IPS DF 4.7 (cell line): ENCODE data around the gene TBR1.

Experiments used
- DNase-seq: peaks from one replicate; pipeline ENCODE4 v3.0.0-alpha.2; 2013; ENCODE audit warnings: low spot score; ENCODE audit errors: extremely low read depth

TBR1 gene

DNA sequence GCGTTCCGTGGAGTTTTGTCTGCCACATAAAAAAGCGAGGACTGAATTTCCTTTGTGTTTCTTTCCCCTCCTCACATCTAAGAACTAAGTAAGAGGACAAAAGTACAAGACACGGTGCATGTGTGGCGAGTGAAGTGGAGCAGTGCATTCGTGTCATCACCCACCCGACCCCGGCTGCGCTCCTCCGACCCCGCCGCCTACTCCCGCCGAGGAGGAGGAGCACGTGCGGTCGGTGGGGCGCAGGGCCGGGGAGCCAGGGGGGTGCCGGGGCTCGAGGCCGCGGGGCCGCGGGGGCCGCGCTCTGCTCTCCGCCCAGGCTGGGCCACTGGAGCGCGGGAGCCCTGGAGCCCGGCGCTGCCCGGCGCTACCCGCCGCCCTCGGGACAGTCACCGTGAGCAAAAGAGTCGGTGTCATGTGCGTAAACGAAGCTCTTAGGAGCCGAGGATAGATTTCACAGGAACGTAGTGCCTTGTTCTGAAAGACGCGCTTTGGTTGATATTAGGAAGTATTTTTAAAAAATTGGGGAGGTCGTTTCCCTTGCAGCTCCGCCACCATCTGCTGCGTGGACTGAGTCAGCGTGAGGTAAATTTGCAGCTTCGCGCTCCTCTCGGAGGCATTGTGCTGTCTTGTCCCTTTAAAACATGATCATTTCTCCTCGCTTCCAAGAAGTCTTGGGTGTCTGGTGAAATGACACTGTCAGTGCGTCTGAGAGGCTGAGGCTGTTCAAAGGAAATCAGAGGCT lies 11.0 kb downstream of the TBR1 start:
- no peak for DNase-seq

DNA sequence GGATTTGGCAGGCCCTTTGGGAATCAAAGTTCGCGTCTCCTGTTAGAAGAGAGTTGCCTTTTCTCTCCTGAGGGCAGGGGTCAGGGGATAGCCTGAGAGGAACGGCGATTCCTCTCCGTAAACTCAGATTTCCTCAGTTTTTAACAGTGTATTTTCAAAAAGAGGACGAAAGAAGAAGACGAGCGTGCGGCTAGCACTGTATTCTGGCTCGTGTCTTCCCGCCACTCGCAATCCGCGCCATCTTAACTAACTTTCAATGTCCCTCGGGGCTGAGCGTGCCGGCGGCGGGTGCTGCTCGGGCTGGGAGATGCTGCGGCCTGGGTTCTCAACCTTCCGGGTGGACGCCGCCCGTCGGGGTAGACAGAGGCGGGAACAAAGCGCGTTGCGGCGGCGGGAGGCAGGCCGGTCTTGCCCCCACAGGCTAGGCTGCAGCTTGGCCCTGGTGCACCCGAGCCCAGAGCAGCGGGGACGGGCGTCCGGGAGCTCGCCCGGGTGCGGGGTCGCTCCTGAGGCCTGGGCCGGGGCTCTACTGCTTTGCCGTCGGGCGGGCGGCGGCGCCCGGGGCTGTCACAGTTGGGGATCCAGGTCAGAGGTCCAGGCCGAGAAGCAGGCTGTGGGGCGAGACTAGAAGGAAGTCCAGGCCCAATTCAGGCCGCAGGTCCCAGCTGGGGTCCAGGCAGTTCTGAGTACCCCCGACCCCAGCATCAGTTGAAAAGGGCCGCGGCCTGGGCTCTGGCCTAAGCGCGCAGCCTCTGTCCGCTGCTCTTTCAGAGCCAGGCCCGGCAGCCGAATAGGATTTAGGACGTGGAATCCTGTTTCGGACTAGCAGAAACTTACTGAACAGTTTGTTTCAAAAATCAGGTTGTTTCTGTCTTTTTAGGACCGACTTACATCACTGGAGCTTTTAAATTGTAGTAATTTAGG lies 11.8 kb downstream of the TBR1 start:
- DNase-seq = no peak

DNA sequence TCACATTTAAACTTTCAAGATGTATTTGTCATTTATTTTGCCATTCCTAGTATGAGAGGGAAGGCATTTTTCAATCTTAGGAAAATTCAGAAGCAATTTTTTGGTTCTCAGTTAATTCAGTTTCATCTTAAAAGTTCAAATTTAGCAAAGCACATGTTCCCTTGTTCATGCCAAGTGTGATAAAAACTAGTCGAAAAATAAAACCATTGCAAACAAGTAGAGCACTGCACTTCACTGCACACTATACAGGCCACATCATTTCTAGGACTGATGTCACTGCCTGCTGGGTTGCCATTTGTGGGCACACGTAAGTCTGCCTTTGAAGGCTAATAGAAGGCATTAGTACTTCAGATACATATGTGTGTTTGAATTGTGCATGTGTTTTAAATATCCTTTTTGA lies 14.3 kb downstream of the TBR1 start:
- no peak for DNase-seq

DNA sequence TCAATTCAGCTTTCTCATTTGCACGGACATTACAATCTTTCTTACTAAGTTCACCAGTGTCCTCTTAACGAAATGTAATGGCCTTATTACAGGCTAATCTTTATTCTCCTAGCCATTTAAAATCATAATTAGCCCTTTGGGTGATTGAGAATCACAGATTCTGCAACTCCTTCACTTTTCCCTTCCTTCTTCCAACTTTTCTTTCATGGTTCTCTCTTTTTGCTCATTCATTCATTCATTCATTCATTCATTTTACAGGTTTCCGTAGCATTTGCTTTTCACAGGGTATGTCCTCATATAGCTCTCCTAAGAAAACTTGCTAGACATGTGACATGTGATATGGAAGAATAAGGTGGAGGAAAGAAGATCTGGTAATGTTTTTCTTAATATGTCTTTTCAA lies 16.0 kb downstream of the TBR1 start:
- no peak for DNase-seq

DNA sequence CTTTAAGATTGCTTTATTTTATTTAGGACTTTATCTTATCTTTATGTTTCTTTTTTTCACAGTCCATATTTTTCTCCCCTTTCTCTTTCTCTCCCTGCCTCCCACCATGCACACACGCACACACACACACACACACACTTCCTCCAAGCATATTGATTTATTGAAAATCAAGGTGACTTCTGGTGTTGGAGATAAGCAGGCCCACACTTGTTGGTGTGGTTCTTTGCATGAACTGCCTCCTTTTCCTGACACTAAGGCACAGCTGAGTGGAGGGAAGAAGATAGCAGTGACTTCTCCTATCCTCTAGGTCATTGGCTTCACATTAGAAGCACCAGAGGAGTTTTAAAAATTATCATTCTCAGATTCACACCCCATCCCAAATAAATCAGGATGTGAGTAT lies 18.0 kb downstream of the TBR1 start:
- DNase-seq = no peak

DNA sequence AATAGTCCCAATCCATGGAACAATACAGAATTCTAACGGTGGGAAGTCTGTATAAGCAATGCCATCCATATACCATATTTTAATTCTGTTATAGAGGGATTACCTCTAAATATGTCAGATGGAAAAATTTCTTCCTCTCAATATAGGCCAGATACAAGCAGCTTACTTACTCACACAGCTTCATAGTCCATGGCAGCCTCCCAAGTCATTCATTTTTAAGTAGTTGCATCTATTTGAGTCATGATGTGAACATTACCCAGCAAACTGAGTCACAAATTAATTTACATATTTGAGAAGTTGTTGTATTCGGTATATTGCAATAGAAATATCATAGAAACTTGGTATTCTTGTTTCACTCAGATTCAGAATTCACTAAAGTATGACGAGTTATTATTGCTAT lies 20.3 kb downstream of the TBR1 start:
- no peak for DNase-seq

DNA sequence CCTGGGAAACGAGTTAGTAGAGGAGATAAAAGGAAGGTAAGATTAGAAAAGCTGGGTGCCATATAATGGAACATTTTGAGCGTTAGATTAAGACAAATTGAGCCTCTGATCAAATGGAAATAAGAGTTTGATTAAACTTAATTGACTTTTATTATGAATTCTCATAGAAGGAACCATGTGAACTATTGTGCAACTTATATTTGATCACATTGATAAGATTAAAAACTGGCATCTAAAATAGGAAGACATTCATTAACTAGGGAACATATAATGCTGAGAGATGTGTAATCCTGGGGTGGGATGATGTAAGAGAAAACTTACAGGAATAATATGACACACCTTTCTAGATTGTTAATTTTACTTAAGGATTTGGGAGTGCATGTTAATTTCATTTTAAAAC lies 22.5 kb downstream of the TBR1 start:
- DNase-seq = no peak

DNA sequence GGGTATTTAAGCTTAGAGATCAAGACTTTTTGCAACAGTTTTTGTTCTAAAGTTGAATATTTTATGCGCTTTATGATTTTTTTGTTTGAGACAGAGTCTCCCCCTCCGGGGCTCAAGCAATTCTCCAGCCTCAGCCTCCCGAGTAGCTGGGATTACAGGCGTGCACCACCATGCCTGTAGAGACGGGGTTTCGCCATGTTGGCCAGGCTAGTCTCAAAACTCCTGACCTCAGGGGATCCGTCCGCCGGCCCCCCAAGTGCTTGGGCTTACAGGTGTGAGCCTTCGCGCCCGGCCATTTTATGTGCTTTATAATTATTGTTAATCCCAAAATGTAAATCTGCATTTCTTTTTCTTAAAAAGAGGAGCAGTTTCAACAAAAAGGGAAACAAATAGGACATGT lies 29.0 kb downstream of the TBR1 start:
- DNase-seq = no peak

DNA sequence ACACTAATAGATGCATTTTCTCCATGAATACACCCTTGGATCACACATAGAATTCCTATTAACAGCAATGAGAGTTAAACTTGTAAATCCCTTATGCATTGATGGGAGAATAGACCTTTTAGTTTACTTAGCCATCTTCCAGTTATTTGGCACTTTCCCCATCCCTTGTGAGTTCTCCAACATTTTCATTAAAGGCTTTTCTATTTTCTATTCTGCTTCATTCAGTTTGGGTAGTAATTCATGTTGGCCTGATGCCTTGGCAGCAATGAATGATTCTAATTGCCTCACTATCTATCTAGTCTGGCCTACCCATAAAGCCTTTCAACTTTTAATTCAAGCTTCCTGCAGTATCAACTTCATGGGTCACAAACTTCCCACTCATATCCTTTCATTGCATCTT lies 32.3 kb downstream of the TBR1 start:
- no peak for DNase-seq

DNA sequence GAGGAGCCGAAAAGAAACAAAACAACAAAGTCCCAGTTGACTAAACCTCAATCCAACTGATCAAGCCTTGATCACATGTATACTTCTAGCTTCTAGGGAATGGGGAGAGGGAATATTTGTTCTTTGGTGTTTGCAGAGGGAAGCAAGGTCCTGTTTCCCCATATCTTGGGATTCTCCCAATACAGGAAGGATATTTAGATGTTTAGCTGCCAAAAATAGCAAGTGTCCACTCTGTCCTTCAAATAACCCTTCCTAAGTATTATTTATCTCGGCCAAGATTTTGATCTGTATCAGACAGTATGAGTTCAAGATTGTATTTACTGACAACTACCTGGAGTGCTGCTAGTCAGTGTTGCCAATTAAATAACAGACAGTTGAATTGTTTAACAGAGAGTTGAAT lies 55.5 kb downstream of the TBR1 start:
- no peak for DNase-seq

DNA sequence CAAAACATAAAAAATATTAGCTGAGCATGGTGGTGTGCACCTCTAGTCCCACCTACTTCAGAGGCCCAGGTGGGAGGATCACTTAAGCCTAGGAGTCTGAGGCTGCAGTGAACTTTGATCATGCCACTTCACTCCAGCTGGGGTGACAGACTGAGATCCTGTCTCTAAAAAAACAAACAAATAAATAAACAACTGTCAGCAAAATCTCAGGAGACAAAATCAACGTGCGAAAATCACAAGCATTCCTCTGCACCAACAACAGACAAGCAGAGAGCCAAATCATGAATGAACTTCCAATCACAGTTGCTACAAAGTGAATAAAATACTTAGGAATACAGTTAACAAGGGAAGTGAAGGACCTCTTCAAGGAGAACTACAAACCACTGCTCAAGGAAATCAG lies 58.8 kb downstream of the TBR1 start:
- no peak for DNase-seq
